ENCODE data around the gene SH3GLB1. TPM values are rescaled to one million over a fixed set of nuclear protein-coding genes. Genes with fewer than 3 reads are reported as not detected.

The SH3GLB1 gene
- total RNA-seq, 4 donors from 2014 or later, result 38.8 to 94.7 (median 51.7) TPM

DNA sequence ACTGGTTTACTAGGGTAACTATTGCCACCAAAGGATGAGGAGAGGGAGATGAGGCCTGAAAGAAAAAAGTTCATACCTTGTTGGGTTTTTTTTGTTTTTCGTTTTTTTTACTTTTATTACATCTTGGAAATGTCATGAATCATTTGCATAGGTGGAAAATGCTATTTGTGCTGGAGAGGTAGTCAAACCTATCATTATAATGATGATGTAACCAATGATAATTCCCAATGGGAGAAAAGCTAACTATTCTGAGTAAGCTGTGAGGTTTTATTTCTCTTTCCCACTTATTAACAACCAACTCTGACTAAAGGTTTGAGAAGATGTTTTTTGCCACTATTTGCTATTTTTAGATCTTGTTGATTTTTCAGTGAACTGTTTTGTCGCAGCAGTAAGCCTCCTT is 29.0 kb downstream of the SH3GLB1 start:
- DNase-seq, result no peak
- Histone ChIP-seq H3K4me3 (no peak overlapping the region), H3K4me1 (no peaks in the 10 kb centered on the region), H3K27me3 (no peaks in the 10 kb centered on the region), H3K9me3 (no peaks in the 10 kb centered on the region), H3K36me3 (no peaks in the 10 kb centered on the region), H3K27ac (no peak overlapping the region)
- TF ChIP-seq POLR2A (IDR thresholded peaks at IDR 0.05), result no peak
- TF ChIP-seq, protein P1, sequence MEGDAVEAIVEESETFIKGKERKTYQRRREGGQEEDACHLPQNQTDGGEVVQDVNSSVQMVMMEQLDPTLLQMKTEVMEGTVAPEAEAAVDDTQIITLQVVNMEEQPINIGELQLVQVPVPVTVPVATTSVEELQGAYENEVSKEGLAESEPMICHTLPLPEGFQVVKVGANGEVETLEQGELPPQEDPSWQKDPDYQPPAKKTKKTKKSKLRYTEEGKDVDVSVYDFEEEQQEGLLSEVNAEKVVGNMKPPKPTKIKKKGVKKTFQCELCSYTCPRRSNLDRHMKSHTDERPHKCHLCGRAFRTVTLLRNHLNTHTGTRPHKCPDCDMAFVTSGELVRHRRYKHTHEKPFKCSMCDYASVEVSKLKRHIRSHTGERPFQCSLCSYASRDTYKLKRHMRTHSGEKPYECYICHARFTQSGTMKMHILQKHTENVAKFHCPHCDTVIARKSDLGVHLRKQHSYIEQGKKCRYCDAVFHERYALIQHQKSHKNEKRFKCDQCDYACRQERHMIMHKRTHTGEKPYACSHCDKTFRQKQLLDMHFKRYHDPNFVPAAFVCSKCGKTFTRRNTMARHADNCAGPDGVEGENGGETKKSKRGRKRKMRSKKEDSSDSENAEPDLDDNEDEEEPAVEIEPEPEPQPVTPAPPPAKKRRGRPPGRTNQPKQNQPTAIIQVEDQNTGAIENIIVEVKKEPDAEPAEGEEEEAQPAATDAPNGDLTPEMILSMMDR (IDR thresholded peaks at IDR 0.05), result no peak
- intact Hi-C loops (cut with DNase I; ENCODE audit: low total_unique reads), result no loop called here

DNA sequence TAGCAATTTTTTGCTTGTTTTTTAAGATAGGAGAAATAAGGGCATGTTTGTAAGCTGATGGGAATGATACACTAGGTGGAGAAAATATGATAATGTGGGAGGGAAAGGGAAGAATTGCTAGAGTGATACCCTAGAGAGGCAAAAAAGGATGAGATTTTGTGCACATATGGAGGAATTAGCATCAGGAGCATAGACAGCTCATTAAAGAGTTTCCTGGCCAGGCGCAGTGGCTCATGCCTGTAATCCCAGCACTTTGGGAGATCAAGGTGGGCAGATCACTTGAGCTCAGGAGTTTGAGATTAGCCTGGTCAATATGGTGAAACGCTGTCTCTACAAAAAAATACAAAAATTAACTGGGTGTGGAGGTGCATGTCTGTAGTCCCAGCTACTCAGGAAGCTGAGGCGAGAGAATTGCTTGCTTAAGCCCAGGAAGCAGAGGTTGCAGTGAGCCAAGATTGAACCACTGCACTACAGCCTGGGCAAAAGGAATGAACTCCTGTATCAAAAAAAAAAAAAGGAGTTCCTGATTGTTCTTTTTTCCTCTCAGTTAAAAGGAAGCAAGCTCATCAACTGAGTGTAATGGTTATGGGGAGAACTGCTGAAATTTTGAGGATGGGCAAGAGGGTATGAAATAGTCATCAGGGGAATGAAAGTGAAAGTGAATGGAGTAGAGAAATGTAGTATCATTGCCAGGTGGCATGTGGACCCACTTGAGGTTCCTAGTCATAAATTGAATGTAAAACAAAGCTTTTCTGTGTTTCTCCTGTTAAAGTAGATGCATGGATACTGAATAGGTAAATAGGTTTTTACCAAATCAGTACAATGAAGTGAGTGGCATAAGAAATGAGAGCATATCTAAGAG is 35.5 kb downstream of the SH3GLB1 start:
- DNase-seq, result no peak
- intact Hi-C loops (cut with DNase I; ENCODE audit: low total_unique reads), result no loop called here
- Histone ChIP-seq H3K4me3 (no peak overlapping the region), H3K36me3 (no peaks in the 10 kb centered on the region), H3K27ac (no peak overlapping the region), H3K9me3 (no peaks in the 10 kb centered on the region), H3K4me1 (no peaks in the 10 kb centered on the region), H3K27me3 (no peaks in the 10 kb centered on the region)
- TF ChIP-seq, protein P1 (IDR thresholded peaks at IDR 0.05), result no peak
- TF ChIP-seq POLR2A (IDR thresholded peaks at IDR 0.05), result no peak

DNA sequence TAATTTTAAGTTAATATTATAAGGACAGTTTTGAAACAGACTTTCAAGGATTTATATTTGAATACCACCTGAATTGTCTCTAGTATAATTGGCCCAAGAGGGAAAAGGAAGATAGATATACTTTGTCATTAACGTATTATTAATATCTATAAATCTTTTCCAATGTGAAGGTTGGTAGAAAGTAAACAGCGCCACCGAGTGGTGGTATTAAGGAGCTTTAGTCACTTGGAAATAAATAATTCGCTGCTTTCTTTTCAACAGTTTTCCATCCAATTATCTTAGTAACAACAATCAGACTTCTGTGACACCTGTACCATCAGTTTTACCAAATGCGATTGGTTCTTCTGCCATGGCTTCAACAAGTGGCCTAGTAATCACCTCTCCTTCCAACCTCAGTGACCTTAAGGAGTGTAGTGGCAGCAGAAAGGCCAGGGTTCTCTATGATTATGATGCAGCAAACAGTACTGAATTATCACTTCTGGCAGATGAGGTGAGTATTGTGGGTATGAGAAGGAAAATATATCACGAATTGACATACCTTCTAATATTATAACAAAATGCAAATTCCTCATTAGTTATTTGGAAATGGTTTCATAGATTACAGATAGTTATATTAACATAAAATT is 37.7 kb downstream of the SH3GLB1 start:
- no peaks in the 10 kb centered on the region for H3K4me1 ChIP-seq
- H3K36me3 ChIP-seq, result no peaks in the 10 kb centered on the region
- H3K9me3 ChIP-seq, result no peaks in the 10 kb centered on the region
- H3K4me3 ChIP-seq, result no peak overlapping the region
- no peak overlapping the region for H3K27ac ChIP-seq
- no peak for TF ChIP-seq POLR2A (IDR thresholded peaks at IDR 0.05)
- TF ChIP-seq, protein P1 (IDR thresholded peaks at IDR 0.05), result peak; percentile 18 to 40 (median 31)
- H3K27me3 ChIP-seq, result no peaks in the 10 kb centered on the region
- intact Hi-C loops (cut with DNase I; ENCODE audit: low total_unique reads), result no loop called here
- no peak for DNase-seq

DNA sequence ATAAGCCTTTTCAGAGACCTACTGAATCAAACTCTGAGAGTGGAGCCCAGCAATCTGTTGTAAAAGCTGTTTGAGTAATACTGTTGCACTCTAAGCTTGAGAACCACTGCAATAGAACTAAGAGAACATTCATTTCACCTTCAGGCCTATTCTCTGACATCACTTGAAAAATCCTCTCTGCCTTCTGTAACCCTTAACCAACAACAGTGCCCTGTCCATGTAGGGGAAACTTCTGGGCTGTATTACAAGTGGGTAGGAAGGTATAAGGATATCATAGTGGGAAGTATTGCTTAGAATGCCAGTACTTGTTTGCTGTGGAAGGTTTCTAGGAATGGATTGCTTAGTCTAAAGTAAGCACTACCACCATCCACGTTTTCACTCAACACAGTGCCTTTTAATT is 42.9 kb downstream of the SH3GLB1 start:
- Histone ChIP-seq H3K4me1 (no peaks in the 10 kb centered on the region), H3K36me3 (no peaks in the 10 kb centered on the region)
- no peak for TF ChIP-seq POLR2A (IDR thresholded peaks at IDR 0.05)
- TF ChIP-seq, protein P1 (IDR thresholded peaks at IDR 0.05), result no peak

More for the DNA sequence above, 42.9 kb downstream of the SH3GLB1 start:
- Histone ChIP-seq H3K4me3 (no peak overlapping the region), H3K27ac (no peak overlapping the region), H3K27me3 (no peaks in the 10 kb centered on the region), H3K9me3 (no peaks in the 10 kb centered on the region)
- intact Hi-C loops (cut with DNase I; ENCODE audit: low total_unique reads), result no loop called here
- DNase-seq, result no peak
